Measurements from ENCODE around the gene VPS13D.

VPS13D gene

GRCh38 chr1:12481928-12482327, 252.1 kb downstream of the VPS13D start:
- Histone ChIP-seq H3K4me3 (ENCODE audit: low read length) (no peak overlapping the region), H3K27ac (ENCODE audit: low read depth, low read length) (no peak overlapping the region), H3K79me2 (ENCODE audit: control insufficient read depth, low read length) (no peaks in the 10 kb centered on the region), H3K9me2 (replicated peaks; ENCODE audit: control insufficient read depth, low read length) (no peaks in the 10 kb centered on the region), H3K9me3 (ENCODE audit: control insufficient read depth, insufficient read depth, low read length) (no peaks in the 10 kb centered on the region), H4K20me1 (ENCODE audit: control insufficient read depth, insufficient read depth, low read depth, low read length) (no peaks in the 10 kb centered on the region), H3F3A (ENCODE audit: control insufficient read depth, insufficient read depth) (no peaks in the 10 kb centered on the region), H3K4me2 (ENCODE audit: low read length) (no peak overlapping the region), H3K36me3 (ENCODE audit: control insufficient read depth, low read length) (no peaks in the 10 kb centered on the region), H3K4me1 (ENCODE audit: control insufficient read depth, low read length) (peaks cover 17% of the 10 kb centered on the region), H3K27me3 (ENCODE audit: control insufficient read depth, low read length) (no peaks in the 10 kb centered on the region)
- TF ChIP-seq CTCF (IDR thresholded peaks at IDR 0.05; ENCODE audit: low read depth, low read length, poor library complexity, severe bottlenecking): no peak
- TF ChIP-seq EZH2phosphoT487 (IDR thresholded peaks at IDR 0.05; ENCODE audit: borderline replicate concordance, low read length): no peak

- Histone ChIP-seq H3K4me2 (ENCODE audit: low read length) (no peak overlapping the region), H3K4me1 (ENCODE audit: control insufficient read depth, low read length) (peaks cover 16% of the 10 kb centered on the region), H3K36me3 (ENCODE audit: control insufficient read depth, low read length) (no peaks in the 10 kb centered on the region), H3K9me2 (replicated peaks; ENCODE audit: control insufficient read depth, low read length) (no peaks in the 10 kb centered on the region), H3K79me2 (ENCODE audit: control insufficient read depth, low read length) (no peaks in the 10 kb centered on the region), H3K27me3 (ENCODE audit: control insufficient read depth, low read length) (no peaks in the 10 kb centered on the region), H3K4me3 (ENCODE audit: low read length) (no peak overlapping the region), H3F3A (ENCODE audit: control insufficient read depth, insufficient read depth) (no peaks in the 10 kb centered on the region), H3K27ac (ENCODE audit: low read depth, low read length) (no peak overlapping the region), H3K9me3 (ENCODE audit: control insufficient read depth, insufficient read depth, low read length) (no peaks in the 10 kb centered on the region), H4K20me1 (ENCODE audit: control insufficient read depth, insufficient read depth, low read depth, low read length) (no peaks in the 10 kb centered on the region)
- TF ChIP-seq EZH2phosphoT487 (IDR thresholded peaks at IDR 0.05; ENCODE audit: borderline replicate concordance, low read length) (no peak), CTCF (IDR thresholded peaks at IDR 0.05; ENCODE audit: low read depth, low read length, poor library complexity, severe bottlenecking) (no peak)
These were observed 253.2 kb downstream of the VPS13D start for GRCh38 chr1:12482988-12483387.

- TF ChIP-seq CTCF (IDR thresholded peaks at IDR 0.05; ENCODE audit: low read depth, low read length, poor library complexity, severe bottlenecking): no peak
- no peaks in the 10 kb centered on the region for H3K9me3 ChIP-seq (ENCODE audit: control insufficient read depth, insufficient read depth, low read length)
- no peaks in the 10 kb centered on the region for H3K27me3 ChIP-seq (ENCODE audit: control insufficient read depth, low read length)
- H4K20me1 ChIP-seq (ENCODE audit: control insufficient read depth, insufficient read depth, low read depth, low read length): no peaks in the 10 kb centered on the region
- H3K4me3 ChIP-seq (ENCODE audit: low read length): no peak overlapping the region
- H3K9me2 ChIP-seq (replicated peaks; ENCODE audit: control insufficient read depth, low read length): no peaks in the 10 kb centered on the region
- peaks cover 9% of the 10 kb centered on the region for H3K4me1 ChIP-seq (ENCODE audit: control insufficient read depth, low read length)
- no peaks in the 10 kb centered on the region for H3K36me3 ChIP-seq (ENCODE audit: control insufficient read depth, low read length)
- H3K27ac ChIP-seq (ENCODE audit: low read depth, low read length): no peak overlapping the region
- H3K79me2 ChIP-seq (ENCODE audit: control insufficient read depth, low read length): no peaks in the 10 kb centered on the region
- H3K4me2 ChIP-seq (ENCODE audit: low read length): no peak overlapping the region
- H3F3A ChIP-seq (ENCODE audit: control insufficient read depth, insufficient read depth): no peaks in the 10 kb centered on the region
These were observed 255.6 kb downstream of the VPS13D start for GRCh38 chr1:12485231-12486058.

All from DOHH2 (cell line).